Measurements from ENCODE around the gene ENOX1. TPM values are rescaled to one million over a fixed set of nuclear protein-coding genes. Genes with fewer than 3 reads are reported as not detected.

The ENOX1 gene
- total and polyA plus RNA-seq, 2 of the 13 experiments (the other 11 are each of a cell fraction or from before 2014, with no cell fraction given) = not detected

DNA sequence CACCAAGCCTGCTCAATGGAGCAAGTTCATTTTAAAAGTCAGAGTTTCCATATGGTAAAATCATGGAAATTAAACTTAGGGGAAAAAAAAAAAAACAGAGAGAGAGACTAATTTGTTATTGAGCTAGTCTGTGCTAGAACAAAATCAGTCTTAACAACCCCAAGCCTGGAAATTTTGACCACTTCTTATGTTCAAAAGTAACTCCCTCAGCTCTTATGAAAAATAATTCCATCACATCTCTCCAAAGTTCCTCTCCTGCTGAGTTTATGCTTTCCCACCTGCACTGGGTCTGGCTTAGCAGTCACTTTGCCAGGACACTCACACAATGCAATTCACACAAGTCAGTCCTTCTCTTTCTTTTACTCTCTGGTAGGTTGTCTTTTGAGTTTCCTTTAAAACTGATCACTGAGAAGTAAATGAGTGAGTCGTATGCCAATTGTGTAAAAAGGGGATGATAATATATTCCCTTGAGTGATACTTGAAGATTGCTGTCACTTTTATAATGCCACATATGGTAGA is 92.6 kb downstream of the ENOX1 start (continued):
- TF ChIP-seq NONO (IDR thresholded peaks at IDR 0.05) (no peak), NONO (CRISPR knock-in tag; conservative IDR thresholded peaks at IDR 0.05) (no peak), HNRNPL (IDR thresholded peaks at IDR 0.05; ENCODE audit: low read depth, low read length) (no peak), POLR2G (IDR thresholded peaks at IDR 0.05; ENCODE audit: low read depth, low read length) (no peak), ZNF260 (CRISPR knock-in tag; IDR thresholded peaks at IDR 0.05; ENCODE audit: borderline replicate concordance, low read depth) (no peak)
- TF ChIP-seq, protein P1, sequence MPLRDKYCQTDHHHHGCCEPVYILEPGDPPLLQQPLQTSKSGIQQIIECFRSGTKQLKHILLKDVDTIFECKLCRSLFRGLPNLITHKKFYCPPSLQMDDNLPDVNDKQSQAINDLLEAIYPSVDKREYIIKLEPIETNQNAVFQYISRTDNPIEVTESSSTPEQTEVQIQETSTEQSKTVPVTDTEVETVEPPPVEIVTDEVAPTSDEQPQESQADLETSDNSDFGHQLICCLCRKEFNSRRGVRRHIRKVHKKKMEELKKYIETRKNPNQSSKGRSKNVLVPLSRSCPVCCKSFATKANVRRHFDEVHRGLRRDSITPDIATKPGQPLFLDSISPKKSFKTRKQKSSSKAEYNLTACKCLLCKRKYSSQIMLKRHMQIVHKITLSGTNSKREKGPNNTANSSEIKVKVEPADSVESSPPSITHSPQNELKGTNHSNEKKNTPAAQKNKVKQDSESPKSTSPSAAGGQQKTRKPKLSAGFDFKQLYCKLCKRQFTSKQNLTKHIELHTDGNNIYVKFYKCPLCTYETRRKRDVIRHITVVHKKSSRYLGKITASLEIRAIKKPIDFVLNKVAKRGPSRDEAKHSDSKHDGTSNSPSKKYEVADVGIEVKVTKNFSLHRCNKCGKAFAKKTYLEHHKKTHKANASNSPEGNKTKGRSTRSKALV (CRISPR knock-in tag; IDR thresholded peaks at IDR 0.05) = no peak

DNA sequence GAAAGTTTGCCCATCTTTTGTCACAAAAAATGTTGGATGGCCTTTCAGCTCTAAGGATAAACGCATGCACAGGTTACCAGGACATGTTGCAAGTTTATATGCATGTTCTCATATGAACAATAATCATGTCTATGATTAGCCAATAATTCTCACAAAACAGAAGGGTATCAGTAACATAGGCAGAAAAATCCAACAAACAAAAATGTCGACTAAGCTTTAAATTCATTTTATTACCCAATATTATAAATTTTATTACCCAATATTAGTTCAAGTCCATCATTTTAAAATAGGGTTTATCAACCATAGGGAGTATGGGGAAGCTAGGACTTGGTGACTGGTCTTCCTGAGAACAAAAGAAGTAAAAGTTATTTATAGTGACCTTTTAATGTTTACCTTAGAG is 93.1 kb downstream of the ENOX1 start:
- no peaks in the 10 kb centered on the region; a peak in 1 of 5 replicates for H3K27me3 ChIP-seq (ENCODE audit: control insufficient read depth in 1 of 2, insufficient read depth in 2 of 2, low read length in 2 of 2)
- H3K79me2 ChIP-seq (ENCODE audit: insufficient read depth, low read length) = no peaks in the 10 kb centered on the region
- H3K4me2 ChIP-seq (ENCODE audit: low read depth, low read length) = no peak overlapping the region
- intact Hi-C loops (cut with micrococcal nuclease; ENCODE audit: unreplicated experiment) = no loop called here
- ATAC-seq (no peak), DNase-seq (ENCODE audit: low spot score) (no peak), FAIRE-seq (no peak)
- H3K4me3 ChIP-seq (replicated peaks in 1 of 3; ENCODE audit: insufficient read depth in 1 of 3, low read depth in 2 of 3, low read length in 3 of 3) = no peak overlapping the region
- H3K9ac ChIP-seq (ENCODE audit: insufficient read depth, low read depth, low read length) = no peak overlapping the region
- no peaks in the 10 kb centered on the region for H3K36me3 ChIP-seq (replicated peaks in 1 of 2; ENCODE audit: control insufficient read depth in 1 of 2, insufficient read depth in 2 of 2, low read length in 2 of 2)
- no peaks in the 10 kb centered on the region for H4K20me1 ChIP-seq (ENCODE audit: insufficient read depth, low read length)
- CTCF ChIA-PET (ENCODE audit: low intra/inter-chr PET ratio, low total read pairs) = no interaction called here
- H3K4me1 ChIP-seq (ENCODE audit: insufficient read depth, low read length) = no peaks in the 10 kb centered on the region
- no peak overlapping the region for H3K27ac ChIP-seq (ENCODE audit: extremely low read length, insufficient read depth, low read length)
- H2AFZ ChIP-seq (ENCODE audit: low read length) = no peak overlapping the region
- no TSS peak for BruUV-seq (replicated peaks)
- in situ Hi-C loops (cut with HindIII; ENCODE audit: extremely low pct_ligation_motif_present, low pct_unique_long_range_greater_than_20kb) = no loop called here
- POLR2A ChIA-PET = no interaction called here
- WGBS (ENCODE audit: low lambda C conversion rate) = 0% methylated on average over 2 of the region's 2 CpGs
- no peaks in the 10 kb centered on the region for H3K9me3 ChIP-seq (ENCODE audit: low read length)
- TF ChIP-seq, protein P2, sequence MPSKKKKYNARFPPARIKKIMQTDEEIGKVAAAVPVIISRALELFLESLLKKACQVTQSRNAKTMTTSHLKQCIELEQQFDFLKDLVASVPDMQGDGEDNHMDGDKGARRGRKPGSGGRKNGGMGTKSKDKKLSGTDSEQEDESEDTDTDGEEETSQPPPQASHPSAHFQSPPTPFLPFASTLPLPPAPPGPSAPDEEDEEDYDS (CRISPR knock-in tag; IDR thresholded peaks at IDR 0.05) = no peak
- TF ChIP-seq NCOA1 (CRISPR knock-in tag; IDR thresholded peaks at IDR 0.05) = no peak
- TF ChIP-seq ZBTB21 (CRISPR knock-in tag; IDR thresholded peaks at IDR 0.05) = no peak
- TF ChIP-seq, protein P3, sequence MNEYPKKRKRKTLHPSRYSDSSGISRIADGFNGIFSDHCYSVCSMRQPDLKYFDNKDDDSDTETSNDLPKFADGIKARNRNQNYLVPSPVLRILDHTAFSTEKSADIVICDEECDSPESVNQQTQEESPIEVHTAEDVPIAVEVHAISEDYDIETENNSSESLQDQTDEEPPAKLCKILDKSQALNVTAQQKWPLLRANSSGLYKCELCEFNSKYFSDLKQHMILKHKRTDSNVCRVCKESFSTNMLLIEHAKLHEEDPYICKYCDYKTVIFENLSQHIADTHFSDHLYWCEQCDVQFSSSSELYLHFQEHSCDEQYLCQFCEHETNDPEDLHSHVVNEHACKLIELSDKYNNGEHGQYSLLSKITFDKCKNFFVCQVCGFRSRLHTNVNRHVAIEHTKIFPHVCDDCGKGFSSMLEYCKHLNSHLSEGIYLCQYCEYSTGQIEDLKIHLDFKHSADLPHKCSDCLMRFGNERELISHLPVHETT (CRISPR knock-in tag; conservative IDR thresholded peaks at IDR 0.05) = no peak
- TF ChIP-seq CAMTA2 (CRISPR knock-in tag; IDR thresholded peaks at IDR 0.05; ENCODE audit: borderline replicate concordance) = no peak
- peak; percentile 24 to 65; a peak in 3 of 4 replicates for TF ChIP-seq MAFK (conservative IDR thresholded peaks at IDR 0.05 in 1 of 2, IDR thresholded peaks at IDR 0.05 in 1 of 2; ENCODE audit: low read length in 2 of 2)
- TF ChIP-seq SCMH1 (CRISPR knock-in tag; IDR thresholded peaks at IDR 0.05; ENCODE audit: borderline replicate concordance) = no peak
- no peak for TF ChIP-seq ZNF10 (CRISPR knock-in tag; IDR thresholded peaks at IDR 0.05; ENCODE audit: borderline replicate concordance, low read depth)
- TF ChIP-seq RXRA (CRISPR knock-in tag; IDR thresholded peaks at IDR 0.05) = no peak
- TF ChIP-seq, protein P4, sequence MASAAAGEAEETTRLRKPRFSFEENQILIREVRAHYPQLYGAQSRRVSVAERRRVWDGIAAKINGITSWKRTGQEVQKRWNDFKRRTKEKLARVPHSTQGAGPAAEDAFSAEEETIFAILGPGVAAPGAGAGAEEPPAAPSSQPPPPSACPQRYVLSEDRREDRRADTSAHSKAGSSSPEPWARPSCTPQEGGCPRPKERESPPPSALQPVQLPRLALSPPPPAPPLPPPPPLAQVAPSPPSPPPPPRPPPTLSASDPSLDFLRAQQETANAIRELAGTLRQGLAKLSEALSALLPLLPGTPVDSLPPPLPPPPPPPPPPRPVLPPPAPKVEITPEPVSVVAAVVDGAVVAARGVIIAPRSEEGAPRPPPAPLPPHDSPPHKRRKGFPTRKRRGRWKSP (CRISPR knock-in tag; IDR thresholded peaks at IDR 0.05) = no peak
- TF ChIP-seq ZNF761 (CRISPR knock-in tag; conservative IDR thresholded peaks at IDR 0.05) = no peak

Data from HepG2 (cell line).